Transverse colon (tissue), 3 donors: Measurements from ENCODE around the gene TFAP2E.
A peak's percentile ranks its signal among the peaks of the same experiment; 100 is the strongest.

Source experiments
- CTCF ChIP-seq, 5 experiments: fragments of 200-600 bp in 3 of 5; fragments of 450-650 bp in 2 of 5; sonication (generic) in 3 of 5; IDR thresholded peaks; 1 replicate in 2 of 5; 2 replicates in 3 of 5; pipeline ENCODE4 v1.5.1; 2016 to 2017; ENCODE audit warnings: antibody characterized with exemption in 5 of 5, inconsistent platforms in 3 of 5, mild to moderate bottlenecking in 2 of 5, moderate library complexity in 1 of 5
- POLR2A ChIP-seq: fragments of 450-650 bp; IDR thresholded peaks from one replicate; pipeline ENCODE4 v1.6.1; 2016; ENCODE audit warnings: antibody characterized with exemption, mild to moderate bottlenecking, moderate library complexity

GRCh38 chr1:35573198-35574124, at the start of gene TFAP2E:
- TF ChIP-seq POLR2A = peak; percentile 31
- no peak for TF ChIP-seq CTCF (IDR thresholded peaks at IDR 0.05)
